Liver (tissue), 9 donors: ENCODE results near the gene CNTN5. TPM values are rescaled to one million over a fixed set of nuclear protein-coding genes. Genes with fewer than 3 reads are reported as not detected.

ENCODE experiments used
- DNase-seq: peaks from one replicate; pipeline ENCODE4 v3.0.0-alpha.2; 2017; ENCODE audit warnings: low spot score
- H3K27ac ChIP-seq, 2 donors: one replicate each; pipeline ENCODE4 v1.7.0; 2013; ENCODE audit warnings: inconsistent platforms in 2 of 2, low read length in 2 of 2, control low read depth in 1 of 2, low read depth in 1 of 2, mild to moderate bottlenecking in 1 of 2
- H3K27me3 ChIP-seq, 4 donors: one replicate each; pipeline versions ENCODE4 v1.6.1 to v1.7.0; 2013; ENCODE audit warnings: low read length in 3 of 4, inconsistent platforms in 1 of 4, mild to moderate bottlenecking in 1 of 4, moderate library complexity in 1 of 4; ENCODE audit not compliant: control insufficient read depth in 4 of 4, insufficient read depth in 4 of 4
- H3K36me3 ChIP-seq, 4 donors: one replicate each; pipeline versions ENCODE4 v1.6.1 to v1.7.0; 2013; ENCODE audit warnings: low read length in 3 of 4, mild to moderate bottlenecking in 3 of 4, low read depth in 1 of 4, moderate library complexity in 1 of 4; ENCODE audit not compliant: control insufficient read depth in 4 of 4, insufficient read depth in 3 of 4
- H3K4me1 ChIP-seq, 4 donors: one replicate each; pipeline versions ENCODE4 v1.6.1 to v1.7.0; 2013; ENCODE audit warnings: low read length in 3 of 4, mild to moderate bottlenecking in 3 of 4, moderate library complexity in 1 of 4; ENCODE audit not compliant: control insufficient read depth in 4 of 4, insufficient read depth in 4 of 4
- H3K4me3 ChIP-seq, 3 donors: one replicate each; pipeline versions ENCODE4 v1.6.1 to v1.7.0; 2013; ENCODE audit warnings: low read length in 3 of 3, control low read depth in 1 of 3, low read depth in 1 of 3, mild to moderate bottlenecking in 1 of 3
- H3K9ac ChIP-seq, 2 donors: one replicate each; pipeline ENCODE4 v1.7.0; 2013; ENCODE audit warnings: low read length in 2 of 2, mild to moderate bottlenecking in 2 of 2, moderate library complexity in 2 of 2, control low read depth in 1 of 2, low read depth in 1 of 2
- H3K9me3 ChIP-seq, 4 donors: one replicate each; pipeline versions ENCODE4 v1.6.1 to v1.7.0; 2013; ENCODE audit warnings: low read length in 3 of 4; ENCODE audit not compliant: control insufficient read depth in 4 of 4
- ATF3 ChIP-seq: IDR thresholded peaks from 2 replicates; pipeline ENCODE4 v1.6.1; 2016; ENCODE audit warnings: antibody characterized with exemption
- CTCF ChIP-seq: fragments of 150-350 bp; IDR thresholded peaks from 2 replicates; pipeline ENCODE4 v1.5.1; 2017; ENCODE audit warnings: improper control_type of control experiment, low read depth, low read length; ENCODE audit not compliant: missing input control
- EGR1 ChIP-seq, 2 donors: IDR thresholded peaks; 2 replicates each; pipeline ENCODE4 v1.6.1; 2016 to 2018; ENCODE audit warnings: antibody characterized with exemption in 2 of 2, low read depth in 2 of 2
- FOXA1 ChIP-seq: IDR thresholded peaks from 2 replicates; pipeline ENCODE4 v1.6.1; 2016; ENCODE audit warnings: antibody characterized with exemption
- FOXA2 ChIP-seq: IDR thresholded peaks from 2 replicates; pipeline ENCODE4 v1.6.1; 2016; ENCODE audit warnings: antibody characterized with exemption
- GABPA ChIP-seq, 2 donors: IDR thresholded peaks in 1 of 2; conservative IDR thresholded peaks in 1 of 2; 2 replicates each; pipeline ENCODE4 v1.6.1; 2016; ENCODE audit warnings: antibody characterized with exemption in 2 of 2, mild to moderate bottlenecking in 1 of 2, moderate library complexity in 1 of 2
- HNF4A ChIP-seq, 2 donors: conservative IDR thresholded peaks; 2 replicates each; pipeline ENCODE4 v1.6.1; 2016; ENCODE audit warnings: antibody characterized with exemption in 2 of 2, mild to moderate bottlenecking in 2 of 2
- HNF4G ChIP-seq: IDR thresholded peaks from 2 replicates; pipeline ENCODE4 v1.6.1; 2016; ENCODE audit warnings: antibody characterized with exemption
- JUND ChIP-seq, 2 donors: IDR thresholded peaks; 2 replicates each; pipeline ENCODE4 v1.6.1; 2016; ENCODE audit warnings: antibody characterized with exemption in 2 of 2
- MAX ChIP-seq: IDR thresholded peaks from 2 replicates; pipeline ENCODE4 v1.6.1; 2016; ENCODE audit warnings: antibody characterized with exemption
- NR2F2 ChIP-seq: IDR thresholded peaks from 2 replicates; pipeline ENCODE4 v1.6.1; 2016; ENCODE audit warnings: antibody characterized with exemption
- RAD21 ChIP-seq, 2 donors: IDR thresholded peaks; 2 replicates each; pipeline ENCODE4 v1.6.1; 2016; ENCODE audit warnings: antibody characterized with exemption in 2 of 2, mild to moderate bottlenecking in 2 of 2
- REST ChIP-seq: IDR thresholded peaks from 2 replicates; pipeline ENCODE4 v1.6.1; 2016; ENCODE audit warnings: antibody characterized with exemption, mild to moderate bottlenecking
- RXRA ChIP-seq, 2 donors: IDR thresholded peaks; 2 replicates each; pipeline ENCODE4 v1.6.1; 2017 to 2018; ENCODE audit warnings: antibody characterized with exemption in 2 of 2, mild to moderate bottlenecking in 1 of 2
- SP1 ChIP-seq: IDR thresholded peaks from 2 replicates; pipeline ENCODE4 v1.6.1; 2018; ENCODE audit warnings: antibody characterized with exemption, mild to moderate bottlenecking
- TAF1 ChIP-seq: conservative IDR thresholded peaks from 2 replicates; pipeline ENCODE4 v1.6.1; 2016; ENCODE audit warnings: antibody characterized with exemption, mild to moderate bottlenecking
- YY1 ChIP-seq: IDR thresholded peaks from 2 replicates; pipeline ENCODE4 v1.6.1; 2016; ENCODE audit warnings: antibody characterized with exemption, mild to moderate bottlenecking
- ZBTB33 ChIP-seq: IDR thresholded peaks from 2 replicates; pipeline ENCODE4 v1.6.1; 2016; ENCODE audit warnings: antibody characterized with exemption
- WGBS: extraction: QIAGEN DNeasy Blood & Tissue Kit; methylation state at CpG from one replicate; pipeline ENCODE4 v1.1.7; 2013; 5-methylcytosine and 5-hydroxymethylcytosine counted together
- polyA plus RNA-seq, 2 donors: library from polyadenylated mRNA; stranded (reverse) in 1 of 2; unstranded in 1 of 2; fragments of 200-250 nt in 1 of 2; fragments of >200 nt in 1 of 2; fragmentation: Nextera tagmentation in 1 of 2; extraction: Ambion mirVana in 1 of 2; gene quantifications; one replicate each; pipeline versions ENCODE4 v1.2.1 to v1.2.3, GENCODE V29; 2013 to 2015
- total RNA-seq, 2 donors: library from RNA; depleted of rRNA; stranded (reverse); fragments of >200 nt; gene quantifications; one replicate each; pipeline ENCODE4 v1.2.3, GENCODE V29; 2014
- donor health status: healthy.
- donor health status: healthy.
- donor health status: healthy.
- donor health status: healthy.
- donor health status: healthy.

CNTN5 gene
- total and polyA plus RNA-seq, 4 donors = 0.01 to 0.08 (median 0.04) TPM

GRCh38 chr11:99766811-99767210 lies 746.1 kb downstream of the CNTN5 start:
- WGBS = 55% methylated on average over 3 of the region's 3 CpGs
- Histone ChIP-seq H3K36me3 (no peaks in the 10 kb centered on the region), H3K4me3 (no peak overlapping the region), H3K27me3 (no peaks in the 10 kb centered on the region), H3K9ac (no peak overlapping the region), H3K27ac (no peak overlapping the region), H3K9me3 (no peaks in the 10 kb centered on the region), H3K4me1 (no peaks in the 10 kb centered on the region)
- no peak for DNase-seq
- TF ChIP-seq RXRA (IDR thresholded peaks at IDR 0.05) = no peak
- TF ChIP-seq TAF1 = no peak
- no peak for TF ChIP-seq HNF4G

- WGBS = 30% methylated on average over 5 of the region's 5 CpGs
- DNase-seq = no peak
- TF ChIP-seq HNF4G (no peak), JUND (IDR thresholded peaks at IDR 0.05) (no peak), MAX (no peak), YY1 (no peak), NR2F2 (no peak), EGR1 (IDR thresholded peaks at IDR 0.05; ENCODE audit: low read depth in 2 of 2) (no peak), RAD21 (IDR thresholded peaks at IDR 0.05) (no peak), TAF1 (no peak), FOXA1 (no peak), SP1 (no peak), GABPA (IDR thresholded peaks at IDR 0.05 in 1 of 2, conservative IDR thresholded peaks at IDR 0.05 in 1 of 2) (no peak), ATF3 (no peak)
Measured at GRCh38 chr11:99773646-99774045, 752.9 kb downstream of the CNTN5 start.

GRCh38 chr11:99781074-99781473 lies 760.3 kb downstream of the CNTN5 start:
- H3K27me3 ChIP-seq = peaks cover 0 to under 1% (median 0%) of the 10 kb centered on the region in 4 donors
- H3K27ac ChIP-seq = no peak overlapping the region
- H3K4me3 ChIP-seq = no peak overlapping the region
- no peaks in the 10 kb centered on the region for H3K4me1 ChIP-seq
- H3K9ac ChIP-seq = no peak overlapping the region
- H3K9me3 ChIP-seq = no peaks in the 10 kb centered on the region
- no peak for TF ChIP-seq TAF1
- TF ChIP-seq FOXA1 = no peak
- TF ChIP-seq FOXA2 = no peak
- TF ChIP-seq GABPA (IDR thresholded peaks at IDR 0.05 in 1 of 2, conservative IDR thresholded peaks at IDR 0.05 in 1 of 2) = no peak
- no peak for TF ChIP-seq MAX
- no peak for TF ChIP-seq ZBTB33
- no peak for TF ChIP-seq SP1
- no peak for TF ChIP-seq ATF3
- TF ChIP-seq EGR1 (IDR thresholded peaks at IDR 0.05; ENCODE audit: low read depth in 2 of 2) = no peak
- TF ChIP-seq HNF4G = no peak
- no peak for TF ChIP-seq CTCF
- TF ChIP-seq JUND (IDR thresholded peaks at IDR 0.05) = no peak
- no peak for TF ChIP-seq YY1
- no peak for TF ChIP-seq REST
- TF ChIP-seq NR2F2 = no peak
- no peak for TF ChIP-seq HNF4A (conservative IDR thresholded peaks at IDR 0.05)
- TF ChIP-seq RXRA (IDR thresholded peaks at IDR 0.05) = no peak
- TF ChIP-seq RAD21 (IDR thresholded peaks at IDR 0.05) = no peak
- DNase-seq = no peak
- H3K36me3 ChIP-seq = no peaks in the 10 kb centered on the region

More at GRCh38 chr11:99773646-99774045, 752.9 kb downstream of the CNTN5 start:
- Histone ChIP-seq H3K27me3 (peaks cover 0 to 2% (median 0%) of the 10 kb centered on the region in 4 donors), H3K4me3 (no peak overlapping the region), H3K4me1 (no peaks in the 10 kb centered on the region), H3K9me3 (no peaks in the 10 kb centered on the region), H3K9ac (no peak overlapping the region), H3K27ac (no peak overlapping the region), H3K36me3 (no peaks in the 10 kb centered on the region)
